ENCODE results near the gene NUDT8.
"Not testable (repeated sequence)": the region's sequence is repeated elsewhere in the genome, so short reads cannot be mapped to it uniquely, and the experiment has no call there.

Gene NUDT8

DNA sequence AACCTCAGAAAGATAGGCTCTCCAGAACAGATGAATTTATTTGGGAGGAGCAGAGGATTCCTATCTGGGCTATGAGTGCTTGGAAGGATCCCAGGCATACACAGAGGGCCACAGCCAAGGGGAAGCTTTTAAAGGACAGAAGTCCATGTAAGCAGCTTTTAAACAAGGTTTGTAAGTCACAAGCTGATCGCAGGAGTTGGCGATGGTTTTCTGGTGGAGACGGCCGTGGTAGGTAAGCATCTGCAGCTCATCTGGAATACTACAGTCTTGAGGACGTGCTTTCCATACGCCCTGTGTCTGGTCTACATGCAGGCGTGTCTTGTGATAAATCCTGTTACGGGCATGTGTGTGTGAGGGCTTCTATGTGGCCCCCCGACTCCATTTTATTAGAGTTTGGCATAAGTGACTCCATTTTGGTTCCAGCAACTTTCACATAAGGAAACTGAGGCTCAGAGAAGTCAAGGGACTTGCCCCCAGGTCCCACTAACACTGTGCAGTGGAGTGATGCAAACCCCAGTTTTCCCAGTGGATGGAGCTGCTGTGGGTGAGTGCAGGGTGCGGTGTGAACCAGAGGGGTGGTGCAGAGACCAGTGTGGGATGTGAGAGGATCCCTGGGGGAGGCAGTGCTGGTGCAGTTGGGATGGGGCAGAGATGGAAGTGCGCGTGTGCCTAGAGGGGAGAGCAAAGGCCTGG is 32.6 kb upstream of the NUDT8 start:
- TF ChIP-seq CTCF (conservative IDR thresholded peaks at IDR 0.05; ENCODE audit: low read depth, low read length), result no peak

DNA sequence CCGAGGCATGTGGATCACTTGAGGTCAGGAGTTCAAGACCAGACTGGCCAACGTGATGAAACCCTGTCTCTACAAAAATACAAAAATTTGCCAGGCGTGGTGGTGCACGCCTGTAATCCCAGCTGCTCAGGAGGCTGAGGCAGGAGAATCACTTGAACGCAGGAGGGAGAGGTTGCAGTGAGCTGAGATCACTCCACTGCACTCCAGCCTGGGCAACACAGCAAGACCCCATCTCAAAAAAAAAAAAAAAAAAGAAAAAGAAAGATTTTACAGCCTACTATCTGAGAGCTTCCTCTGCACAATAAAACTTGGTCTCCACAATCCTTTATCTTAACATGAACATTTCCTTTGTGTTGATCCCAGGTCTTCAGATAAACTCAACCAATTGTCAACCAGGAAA is 31.0 kb upstream of the NUDT8 start:
- not testable (repeated sequence) for H3K9ac ChIP-seq; H4K20me1 ChIP-seq (ENCODE audit: insufficient read depth); H3K4me1 ChIP-seq (ENCODE audit: low read depth, poor library complexity, severe bottlenecking); H3K4me2 ChIP-seq; H3K27me3 ChIP-seq (ENCODE audit: insufficient read depth, low read depth); H3K36me3 ChIP-seq (ENCODE audit: insufficient read depth); H3K4me3 ChIP-seq (IDR thresholded peaks at IDR 0.05; ENCODE audit: insufficient read depth, low read depth, low read length); H3K79me2 ChIP-seq (ENCODE audit: insufficient read depth, low read depth); H2AFZ ChIP-seq (ENCODE audit: low read depth); H3K27ac ChIP-seq

More for the DNA sequence above, 32.6 kb upstream of the NUDT8 start:
- H3K4me1 ChIP-seq (ENCODE audit: low read depth, poor library complexity, severe bottlenecking), result peaks cover 10% of the 10 kb centered on the region
- no peak overlapping the region for H3K4me3 ChIP-seq (IDR thresholded peaks at IDR 0.05; ENCODE audit: insufficient read depth, low read depth, low read length)
- H3K9ac ChIP-seq, result no peak overlapping the region
- H2AFZ ChIP-seq (ENCODE audit: low read depth), result no peak overlapping the region
- no peaks in the 10 kb centered on the region for H4K20me1 ChIP-seq (ENCODE audit: insufficient read depth)
- H3K4me2 ChIP-seq, result no peak overlapping the region
- H3K79me2 ChIP-seq (ENCODE audit: insufficient read depth, low read depth), result no peaks in the 10 kb centered on the region
- no peak overlapping the region for H3K27ac ChIP-seq
- H3K27me3 ChIP-seq (ENCODE audit: insufficient read depth, low read depth), result peaks cover 2% of the 10 kb centered on the region; the same call in 1 of the 2 replicates
- no peaks in the 10 kb centered on the region for H3K36me3 ChIP-seq (ENCODE audit: insufficient read depth)

- not testable (repeated sequence) for H3K9ac ChIP-seq; H3K27me3 ChIP-seq (ENCODE audit: insufficient read depth, low read depth); H3K4me1 ChIP-seq (ENCODE audit: low read depth, poor library complexity, severe bottlenecking); H4K20me1 ChIP-seq (ENCODE audit: insufficient read depth); H3K4me3 ChIP-seq (IDR thresholded peaks at IDR 0.05; ENCODE audit: insufficient read depth, low read depth, low read length); H3K36me3 ChIP-seq (ENCODE audit: insufficient read depth); H3K4me2 ChIP-seq; H2AFZ ChIP-seq (ENCODE audit: low read depth); H3K79me2 ChIP-seq (ENCODE audit: insufficient read depth, low read depth); H3K27ac ChIP-seq
Measured at GRCh38 chr11:67659651-67660165, 30.0 kb upstream of the NUDT8 start.

DNA sequence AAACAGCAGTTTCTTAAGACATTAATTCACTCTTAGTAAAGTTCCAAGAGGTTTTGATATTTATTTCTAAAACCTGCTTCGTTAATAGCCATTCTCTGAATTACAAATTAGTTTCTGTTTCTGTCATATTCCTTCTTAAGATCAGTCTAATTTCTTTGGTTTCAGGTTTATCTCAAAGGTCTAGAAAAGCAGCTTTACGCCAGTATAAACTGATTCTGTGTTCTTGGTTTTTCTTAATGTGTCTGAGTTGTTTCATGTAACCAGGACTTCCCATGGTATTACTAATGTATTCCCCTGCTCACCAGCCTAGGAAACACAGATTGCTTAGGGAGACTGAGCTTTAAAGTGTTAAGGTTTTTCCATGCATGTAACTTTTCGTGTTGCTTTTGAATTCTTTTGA is 27.6 kb upstream of the NUDT8 start:
- Histone ChIP-seq H3K4me1 (ENCODE audit: low read depth, poor library complexity, severe bottlenecking) (peaks cover 10% of the 10 kb centered on the region), H3K27me3 (ENCODE audit: insufficient read depth, low read depth) (peaks cover 2% of the 10 kb centered on the region; the same call in 1 of the 2 replicates), H3K36me3 (ENCODE audit: insufficient read depth) (no peaks in the 10 kb centered on the region), H4K20me1 (ENCODE audit: insufficient read depth) (no peaks in the 10 kb centered on the region), H3K4me3 (IDR thresholded peaks at IDR 0.05; ENCODE audit: insufficient read depth, low read depth, low read length) (no peak overlapping the region), H3K79me2 (ENCODE audit: insufficient read depth, low read depth) (no peaks in the 10 kb centered on the region), H2AFZ (ENCODE audit: low read depth) (no peak overlapping the region), H3K9ac (no peak overlapping the region), H3K27ac (no peak overlapping the region), H3K4me2 (no peak overlapping the region)
- TF ChIP-seq CTCF (conservative IDR thresholded peaks at IDR 0.05; ENCODE audit: low read depth, low read length), result no peak

GRCh38 chr11:67656278-67656922 is 26.7 kb upstream of the NUDT8 start:
- Histone ChIP-seq H3K27me3 (ENCODE audit: insufficient read depth, low read depth) (peaks cover 2% of the 10 kb centered on the region; the same call in 1 of the 2 replicates), H2AFZ (ENCODE audit: low read depth) (no peak overlapping the region), H3K9ac (no peak overlapping the region), H3K36me3 (ENCODE audit: insufficient read depth) (no peaks in the 10 kb centered on the region), H3K27ac (no peak overlapping the region), H3K4me1 (ENCODE audit: low read depth, poor library complexity, severe bottlenecking) (peaks cover 12% of the 10 kb centered on the region), H3K4me3 (IDR thresholded peaks at IDR 0.05; ENCODE audit: insufficient read depth, low read depth, low read length) (no peak overlapping the region), H3K4me2 (no peak overlapping the region), H4K20me1 (ENCODE audit: insufficient read depth) (no peaks in the 10 kb centered on the region), H3K79me2 (ENCODE audit: insufficient read depth, low read depth) (no peaks in the 10 kb centered on the region)
- TF ChIP-seq CTCF (conservative IDR thresholded peaks at IDR 0.05; ENCODE audit: low read depth, low read length), result no peak
